HG03457 (cell line): ENCODE measurements around the gene GBGT1.

Experiments
- ATAC-seq: cut with Tn5 transposase; IDR thresholded peaks from one replicate; pipeline ENCODE4 v1.9.1; 2021; ENCODE audit warnings: moderate number of reproducible peaks; ENCODE audit not compliant: unreplicated experiment

The GBGT1 gene

GRCh38 chr9:133129001-133129795 lies 34.5 kb downstream of the GBGT1 start:
- ATAC-seq, result no peak

GRCh38 chr9:133128152-133128551 lies 35.6 kb downstream of the GBGT1 start:
- ATAC-seq, result no peak

- no peak for ATAC-seq
Measured at GRCh38 chr9:133127340-133127981, 36.3 kb downstream of the GBGT1 start.

GRCh38 chr9:133126697-133127339 lies 36.9 kb downstream of the GBGT1 start:
- no peak for ATAC-seq

- no peak for ATAC-seq
Measured at GRCh38 chr9:133125941-133126696, 37.6 kb downstream of the GBGT1 start.

GRCh38 chr9:133124907-133125275 lies 38.8 kb downstream of the GBGT1 start:
- ATAC-seq, result no peak

GRCh38 chr9:133124123-133124906 lies 39.4 kb downstream of the GBGT1 start:
- ATAC-seq, result no peak

- ATAC-seq, result no peak
Measured at GRCh38 chr9:133122935-133123611, 40.6 kb downstream of the GBGT1 start.

GRCh38 chr9:133122605-133122934 lies 41.1 kb downstream of the GBGT1 start:
- ATAC-seq, result no peak

- ATAC-seq, result no peak
Measured at GRCh38 chr9:133121915-133122550, 41.7 kb downstream of the GBGT1 start.

GRCh38 chr9:133121198-133121914 lies 42.4 kb downstream of the GBGT1 start, which contains the start of gene RALGDS:
RALGDS (minus strand) TSS chr9:133121240; CDS start chr9:133121154, 86 bp downstream.
- peak; percentile 39 for ATAC-seq

- no peak for ATAC-seq
Measured at GRCh38 chr9:133120501-133121197, 43.1 kb downstream of the GBGT1 start.

GRCh38 chr9:133119846-133120500 lies 43.7 kb downstream of the GBGT1 start:
- no peak for ATAC-seq

GRCh38 chr9:133119103-133119845 lies 44.4 kb downstream of the GBGT1 start:
- ATAC-seq, result no peak

GRCh38 chr9:133118568-133118967 lies 45.1 kb downstream of the GBGT1 start:
- ATAC-seq, result no peak

- ATAC-seq, result no peak
Measured at GRCh38 chr9:133118179-133118520, 45.6 kb downstream of the GBGT1 start.
